LNCAP (cell line): ENCODE data around the gene NARF.

ENCODE experiments used
- TF ChIP-seq, protein P1 (sequence below): fragments of 450-650 bp; IDR thresholded peaks from 2 replicates; pipeline ENCODE4 v1.5.1; 2017; ENCODE audit warnings: mild to moderate bottlenecking

Gene NARF

DNA sequence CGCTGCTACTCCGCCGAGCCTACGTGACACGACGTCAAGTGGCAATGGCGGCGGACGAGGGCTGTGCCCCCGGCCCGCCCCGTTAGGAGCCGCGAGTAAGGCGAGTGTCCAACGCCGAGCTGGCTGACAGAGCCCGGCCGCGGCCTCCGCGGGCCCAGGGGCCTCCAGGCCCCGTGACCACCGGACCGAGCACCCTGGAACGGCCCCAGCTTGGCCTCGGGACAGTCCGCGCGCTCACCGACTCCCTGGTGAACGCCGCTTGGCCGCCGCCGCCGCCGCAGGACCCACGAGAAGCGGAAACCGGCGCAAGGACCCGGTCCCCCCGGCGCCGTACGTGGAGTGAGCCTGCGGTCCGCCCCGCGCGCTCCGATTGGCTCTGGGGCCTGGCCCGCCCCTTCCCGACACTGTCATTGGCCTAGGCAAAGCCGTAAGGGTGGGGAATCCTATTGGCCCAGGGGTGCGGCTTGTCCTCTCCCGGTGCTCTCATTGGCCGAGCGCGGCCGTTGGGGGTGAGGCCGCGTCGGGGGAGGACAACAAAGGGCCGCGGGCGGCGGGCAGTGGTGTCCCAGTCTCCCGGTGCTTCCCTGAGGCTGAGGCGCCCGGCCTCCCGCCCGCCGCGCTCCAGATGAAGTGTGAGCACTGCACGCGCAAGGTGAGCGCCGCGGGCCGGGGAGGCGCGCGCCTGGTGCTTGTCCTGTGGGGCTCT is at the start of gene NARF:
Gene NARF (plus strand): TSS at position 563 of the 706 bp plus-strand sequence. CDS start 63 bp downstream, at position 626.
- TF ChIP-seq, protein P1, sequence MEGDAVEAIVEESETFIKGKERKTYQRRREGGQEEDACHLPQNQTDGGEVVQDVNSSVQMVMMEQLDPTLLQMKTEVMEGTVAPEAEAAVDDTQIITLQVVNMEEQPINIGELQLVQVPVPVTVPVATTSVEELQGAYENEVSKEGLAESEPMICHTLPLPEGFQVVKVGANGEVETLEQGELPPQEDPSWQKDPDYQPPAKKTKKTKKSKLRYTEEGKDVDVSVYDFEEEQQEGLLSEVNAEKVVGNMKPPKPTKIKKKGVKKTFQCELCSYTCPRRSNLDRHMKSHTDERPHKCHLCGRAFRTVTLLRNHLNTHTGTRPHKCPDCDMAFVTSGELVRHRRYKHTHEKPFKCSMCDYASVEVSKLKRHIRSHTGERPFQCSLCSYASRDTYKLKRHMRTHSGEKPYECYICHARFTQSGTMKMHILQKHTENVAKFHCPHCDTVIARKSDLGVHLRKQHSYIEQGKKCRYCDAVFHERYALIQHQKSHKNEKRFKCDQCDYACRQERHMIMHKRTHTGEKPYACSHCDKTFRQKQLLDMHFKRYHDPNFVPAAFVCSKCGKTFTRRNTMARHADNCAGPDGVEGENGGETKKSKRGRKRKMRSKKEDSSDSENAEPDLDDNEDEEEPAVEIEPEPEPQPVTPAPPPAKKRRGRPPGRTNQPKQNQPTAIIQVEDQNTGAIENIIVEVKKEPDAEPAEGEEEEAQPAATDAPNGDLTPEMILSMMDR, result no peak

DNA sequence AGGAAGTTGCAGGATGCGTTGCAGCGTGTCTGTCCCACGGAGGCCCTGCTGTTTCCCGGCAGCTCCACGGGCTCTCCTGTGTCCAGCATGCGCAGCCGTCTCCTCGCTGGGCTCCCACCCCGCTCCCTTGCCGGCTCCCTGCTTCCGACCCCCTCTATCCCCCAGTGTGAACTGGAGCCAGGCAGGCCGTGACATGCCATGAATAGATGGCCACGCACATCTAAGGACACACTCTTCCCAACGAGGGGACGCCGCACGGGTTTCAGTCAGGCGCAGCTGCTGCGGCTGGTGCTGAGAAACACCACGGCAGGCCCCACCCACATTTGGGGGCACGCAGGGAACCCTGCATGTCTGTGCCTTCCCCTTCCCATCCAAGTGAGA is 49.6 kb upstream of the NARF start:
- TF ChIP-seq, protein P1, result no peak

DNA sequence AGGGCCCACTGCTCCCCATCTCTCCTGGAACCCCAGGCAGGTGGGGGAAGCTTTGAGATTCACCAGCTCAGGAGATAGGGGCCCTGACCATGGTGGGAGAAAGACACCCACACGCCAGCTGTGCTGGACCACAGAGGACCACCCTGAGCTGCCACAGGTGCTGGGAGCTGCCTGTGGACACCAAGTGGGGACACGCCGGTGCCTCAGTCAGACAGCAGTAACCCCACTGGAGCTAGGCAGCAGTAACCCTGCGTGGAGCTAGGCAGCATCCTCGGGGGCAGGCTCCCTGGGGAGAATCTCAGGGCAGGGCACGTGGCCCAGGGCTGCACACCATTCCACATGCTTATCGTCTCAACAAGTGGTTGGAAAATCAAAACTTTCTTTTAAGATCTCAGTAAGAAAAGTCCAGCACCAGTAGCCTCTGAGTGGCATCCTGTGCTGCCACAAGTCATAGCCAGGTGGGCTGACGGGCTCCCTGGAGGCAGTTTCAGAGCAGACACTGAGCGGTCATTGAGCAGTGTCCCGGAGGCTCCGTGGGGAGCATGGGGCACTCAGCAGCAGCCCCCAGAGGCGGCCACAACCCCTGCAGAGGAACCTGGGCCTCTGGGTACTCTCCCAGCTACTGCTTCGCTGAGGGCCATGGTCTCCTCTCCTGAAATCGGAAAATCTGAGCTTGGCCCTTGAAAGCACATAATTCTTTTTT is 48.4 kb upstream of the NARF start:
- TF ChIP-seq, protein P1, result no peak

DNA sequence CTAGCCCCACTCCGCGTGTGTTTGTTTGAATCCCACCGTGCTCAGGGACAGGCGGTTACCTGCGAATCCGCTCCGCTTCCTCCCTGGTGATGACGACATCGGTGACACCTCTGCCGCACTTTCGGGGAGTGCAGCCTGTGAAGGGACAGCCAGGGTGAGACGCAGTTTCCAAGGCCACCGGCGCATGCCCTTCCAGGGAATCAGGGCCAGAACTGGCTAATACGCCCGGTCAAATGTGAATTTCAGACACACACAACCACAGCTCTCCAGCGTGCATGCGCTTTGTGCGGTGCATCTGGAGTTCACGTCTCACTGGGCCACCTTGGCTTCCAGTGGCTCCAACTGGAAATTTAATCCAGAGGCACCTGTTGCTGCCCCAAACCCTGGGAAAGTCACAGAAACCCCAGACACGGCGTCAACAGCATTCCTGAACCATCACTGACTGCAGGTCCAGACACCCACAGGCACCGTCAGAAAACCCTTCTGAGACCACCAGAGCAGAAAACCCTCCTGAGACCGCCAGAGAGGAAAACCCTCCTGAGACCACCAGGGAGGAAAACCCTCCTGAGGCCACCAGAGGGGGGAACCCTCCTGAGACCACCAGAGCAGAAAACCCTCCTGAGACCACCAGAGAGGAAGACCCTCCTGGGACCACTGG is 47.0 kb upstream of the NARF start:
- TF ChIP-seq, protein P1, result no peak

DNA sequence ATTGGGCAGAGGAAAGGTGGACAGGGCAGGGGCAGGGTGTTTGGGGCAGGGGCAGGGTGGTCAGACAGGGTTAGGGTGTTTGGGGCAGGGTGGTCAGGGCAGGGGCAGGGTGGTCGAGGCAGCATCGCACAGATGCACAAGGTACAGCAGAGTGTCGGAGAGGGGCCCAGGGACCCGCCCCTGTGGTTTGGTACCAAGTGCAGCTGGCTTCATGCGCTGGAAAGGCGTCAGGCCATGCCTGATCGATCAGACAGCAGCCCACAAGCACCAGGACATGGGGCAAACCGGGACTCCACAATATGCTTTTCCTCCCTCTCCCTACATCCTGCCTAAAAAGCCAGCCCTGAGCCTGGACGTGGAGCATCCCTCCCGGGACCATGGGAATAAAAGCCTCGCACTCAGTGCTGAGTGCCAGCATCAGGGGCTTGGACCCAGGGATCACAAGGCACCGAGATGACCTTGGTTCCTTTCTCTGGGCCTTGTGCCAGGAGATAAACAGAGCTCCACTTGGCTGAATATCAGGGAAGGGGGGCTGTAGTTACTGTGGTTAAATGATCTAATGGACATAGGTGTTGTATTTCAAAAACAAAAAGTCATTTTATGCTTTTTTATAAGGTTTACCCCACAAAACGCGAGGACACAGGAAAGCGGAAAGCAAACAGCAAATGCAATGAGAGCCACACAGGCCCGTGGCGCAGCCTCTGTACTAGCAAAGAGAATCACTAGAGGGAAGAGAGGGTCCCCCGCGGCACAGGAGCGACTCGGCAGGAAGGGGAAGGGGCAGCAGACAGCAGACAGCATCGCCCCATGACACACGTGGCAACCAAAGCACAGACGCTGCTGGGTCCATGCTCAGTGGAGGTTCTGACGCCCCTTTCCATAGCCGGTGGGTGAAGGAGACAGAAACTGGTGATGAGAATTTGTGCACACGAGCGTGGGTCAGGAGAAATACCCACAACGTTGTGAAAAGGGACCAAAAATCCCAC is 45.7 kb upstream of the NARF start:
- TF ChIP-seq, protein P1, result no peak

DNA sequence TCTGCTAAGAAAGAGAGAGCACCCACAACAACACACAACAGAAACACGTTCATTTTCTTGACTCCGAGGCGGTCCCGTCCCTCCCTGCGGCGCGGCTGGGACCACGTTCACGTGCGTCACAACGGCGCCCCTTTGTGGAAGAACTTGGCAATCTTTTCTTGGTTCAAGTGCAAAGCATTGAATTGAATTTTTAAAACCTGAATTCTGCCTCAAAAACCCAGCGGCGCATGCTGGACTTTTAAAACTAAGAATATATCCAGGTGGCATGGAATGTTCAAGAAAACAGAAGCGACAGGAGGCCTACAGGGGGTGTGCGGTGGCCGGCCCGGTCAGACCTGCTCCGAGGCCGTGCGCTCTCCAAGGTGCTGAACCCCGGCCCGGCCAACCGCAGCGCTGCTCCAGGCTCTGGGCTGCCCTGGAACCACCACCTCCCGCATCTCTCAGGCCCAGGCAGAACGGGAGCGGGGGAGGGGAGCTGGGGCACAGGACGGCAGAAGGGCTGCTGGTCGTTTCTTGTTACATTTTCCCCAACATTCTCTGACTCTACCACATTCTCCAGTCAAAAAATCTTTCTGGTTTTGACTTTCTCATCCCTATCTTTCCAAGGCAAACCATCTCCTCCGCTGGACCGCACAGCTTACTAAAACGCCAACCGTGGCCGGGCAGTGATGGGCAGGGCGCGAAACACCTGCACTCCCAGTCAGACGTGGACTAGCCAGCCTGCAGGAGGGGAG is 43.8 kb upstream of the NARF start:
- TF ChIP-seq, protein P1, result peak; percentile 71
